Glutamatergic neuron (in vitro differentiated cells): ENCODE data around the gene NOL4. TPM values are rescaled to one million over a fixed set of nuclear protein-coding genes. Genes with fewer than 3 reads are reported as not detected.

Experiments
- DNase-seq: peaks from one replicate; pipeline ENCODE4 v3.0.0; 2022
- H3K27ac Mint-ChIP-seq: one replicate; pipeline ENCODE4 v1.8.0; 2020; ENCODE audit warnings: mild to moderate bottlenecking, mixed read lengths, inconsistent platforms; ENCODE audit not compliant: unreplicated experiment
- H3K27me3 Mint-ChIP-seq: one replicate; pipeline ENCODE4 v1.8.0; 2020; ENCODE audit warnings: mild to moderate bottlenecking, moderate library complexity, mixed read lengths, inconsistent platforms; ENCODE audit not compliant: unreplicated experiment
- H3K36me3 Mint-ChIP-seq: one replicate; pipeline ENCODE4 v1.8.0; 2020; ENCODE audit warnings: mild to moderate bottlenecking, mixed read lengths, inconsistent platforms; ENCODE audit not compliant: unreplicated experiment
- H3K4me1 Mint-ChIP-seq: one replicate; pipeline ENCODE4 v1.8.0; 2020; ENCODE audit warnings: mild to moderate bottlenecking, low read depth, mixed read lengths, inconsistent platforms; ENCODE audit not compliant: unreplicated experiment
- H3K4me3 Mint-ChIP-seq: one replicate; pipeline ENCODE4 v1.8.0; 2020; ENCODE audit warnings: mild to moderate bottlenecking, mixed read lengths, inconsistent platforms; ENCODE audit not compliant: unreplicated experiment
- H3K9me3 Mint-ChIP-seq: one replicate; pipeline ENCODE4 v1.8.0; 2020; ENCODE audit warnings: mild to moderate bottlenecking, moderate library complexity, mixed read lengths, inconsistent platforms; ENCODE audit not compliant: unreplicated experiment
- CTCF ChIP-seq: fragments of 200-600 bp; sonication (generic); IDR thresholded peaks from one replicate; pipeline ENCODE4 v1.5.0; 2021; ENCODE audit not compliant: partially characterized antibody, unreplicated experiment
- total RNA-seq: library from RNA; stranded (reverse); fragmentation: NEBNext Ultra II Directional; extraction: Animal tissue kit (Norgen Biotek cat#: 25700); gene quantifications from one replicate; pipeline ENCODE4 v1.2.1, GENCODE V29; 2021; ENCODE audit not compliant: unreplicated experiment

Gene NOL4
- total RNA-seq, 1 donor from 2014 or later, result 8.6 TPM

- Mint-ChIP-seq H3K9me3 (peaks cover 3% of the 10 kb centered on the region), H3K36me3 (no peaks in the 10 kb centered on the region), H3K27ac (peak overlapping the region; percentile 48), H3K27me3 (peaks cover 8% of the 10 kb centered on the region), H3K4me3 (peak overlapping the region; percentile 90), H3K4me1 (peaks cover 8% of the 10 kb centered on the region)
- no peak for TF ChIP-seq CTCF
- no peak for DNase-seq
Measured at GRCh38 chr18:34223893-34224422, 755 bp downstream of the NOL4 start.

GRCh38 chr18:34223164-34223892 is 1.4 kb downstream of the NOL4 start:
- H3K27me3 Mint-ChIP-seq, result peaks cover 8% of the 10 kb centered on the region
- no peaks in the 10 kb centered on the region for H3K36me3 Mint-ChIP-seq
- TF ChIP-seq CTCF, result no peak
- H3K9me3 Mint-ChIP-seq, result peaks cover 3% of the 10 kb centered on the region
- peak; percentile 53 for DNase-seq
- peaks cover 8% of the 10 kb centered on the region for H3K4me1 Mint-ChIP-seq
- H3K27ac Mint-ChIP-seq, result peak overlapping the region; percentile 86
- H3K4me3 Mint-ChIP-seq, result peak overlapping the region; percentile 95

- Mint-ChIP-seq H3K4me1 (peaks cover 8% of the 10 kb centered on the region), H3K27ac (peak overlapping the region; percentile 86), H3K4me3 (peak overlapping the region; percentile 95), H3K27me3 (peaks cover 8% of the 10 kb centered on the region), H3K9me3 (peaks cover 3% of the 10 kb centered on the region), H3K36me3 (no peaks in the 10 kb centered on the region)
- DNase-seq, result peak; percentile 68
- no peak for TF ChIP-seq CTCF
Measured at GRCh38 chr18:34222307-34223163, 2.2 kb downstream of the NOL4 start.

- peaks cover 8% of the 10 kb centered on the region for H3K4me1 Mint-ChIP-seq
- no peaks in the 10 kb centered on the region for H3K36me3 Mint-ChIP-seq
- peaks cover 8% of the 10 kb centered on the region for H3K27me3 Mint-ChIP-seq
- DNase-seq, result peak; percentile 63
- no peak for TF ChIP-seq CTCF
- H3K9me3 Mint-ChIP-seq, result peaks cover 3% of the 10 kb centered on the region
- H3K27ac Mint-ChIP-seq, result peak overlapping the region; percentile 79
- H3K4me3 Mint-ChIP-seq, result peak overlapping the region; percentile 95
Measured at GRCh38 chr18:34221971-34222306, 2.8 kb downstream of the NOL4 start.
